HG03045 (cell line): ENCODE measurements around the gene ZNF511.

Source experiments
- ATAC-seq: cut with Tn5 transposase; IDR thresholded peaks from one replicate; pipeline ENCODE4 v1.9.1; 2021; ENCODE audit warnings: mild to moderate bottlenecking, moderate library complexity; ENCODE audit not compliant: unreplicated experiment

Gene ZNF511

DNA sequence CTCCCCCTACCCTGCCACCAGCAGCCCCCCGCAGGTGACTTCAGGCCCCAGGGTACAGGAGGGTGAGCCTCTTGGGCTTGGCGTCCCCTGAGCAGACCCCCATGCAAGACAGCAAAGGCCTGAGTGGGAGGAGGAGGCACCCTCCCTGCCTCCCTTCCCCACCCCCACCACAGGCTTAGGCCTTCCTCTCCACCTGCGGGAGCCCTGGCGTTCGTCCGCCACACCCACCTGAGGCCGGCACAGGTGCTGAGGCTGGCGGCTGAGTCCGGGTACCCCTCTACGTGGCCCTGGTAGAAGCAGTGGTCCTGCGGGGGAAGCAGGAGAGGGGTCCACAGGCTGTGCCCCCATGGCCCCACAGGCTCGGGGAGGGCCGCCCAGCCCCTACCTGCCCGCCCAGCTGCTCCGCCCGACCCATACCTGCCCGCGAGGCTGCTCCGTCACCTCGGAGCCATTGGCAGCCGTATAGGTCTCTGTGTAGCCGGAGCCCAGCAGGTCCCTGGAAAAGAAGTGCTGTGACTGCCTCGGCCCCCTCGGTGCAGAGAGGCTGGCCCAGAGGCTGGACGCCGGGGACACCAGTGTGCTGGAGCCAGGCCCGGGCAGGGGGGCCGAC lies 35.1 kb upstream of the ZNF511 start:
- ATAC-seq: no peak

DNA sequence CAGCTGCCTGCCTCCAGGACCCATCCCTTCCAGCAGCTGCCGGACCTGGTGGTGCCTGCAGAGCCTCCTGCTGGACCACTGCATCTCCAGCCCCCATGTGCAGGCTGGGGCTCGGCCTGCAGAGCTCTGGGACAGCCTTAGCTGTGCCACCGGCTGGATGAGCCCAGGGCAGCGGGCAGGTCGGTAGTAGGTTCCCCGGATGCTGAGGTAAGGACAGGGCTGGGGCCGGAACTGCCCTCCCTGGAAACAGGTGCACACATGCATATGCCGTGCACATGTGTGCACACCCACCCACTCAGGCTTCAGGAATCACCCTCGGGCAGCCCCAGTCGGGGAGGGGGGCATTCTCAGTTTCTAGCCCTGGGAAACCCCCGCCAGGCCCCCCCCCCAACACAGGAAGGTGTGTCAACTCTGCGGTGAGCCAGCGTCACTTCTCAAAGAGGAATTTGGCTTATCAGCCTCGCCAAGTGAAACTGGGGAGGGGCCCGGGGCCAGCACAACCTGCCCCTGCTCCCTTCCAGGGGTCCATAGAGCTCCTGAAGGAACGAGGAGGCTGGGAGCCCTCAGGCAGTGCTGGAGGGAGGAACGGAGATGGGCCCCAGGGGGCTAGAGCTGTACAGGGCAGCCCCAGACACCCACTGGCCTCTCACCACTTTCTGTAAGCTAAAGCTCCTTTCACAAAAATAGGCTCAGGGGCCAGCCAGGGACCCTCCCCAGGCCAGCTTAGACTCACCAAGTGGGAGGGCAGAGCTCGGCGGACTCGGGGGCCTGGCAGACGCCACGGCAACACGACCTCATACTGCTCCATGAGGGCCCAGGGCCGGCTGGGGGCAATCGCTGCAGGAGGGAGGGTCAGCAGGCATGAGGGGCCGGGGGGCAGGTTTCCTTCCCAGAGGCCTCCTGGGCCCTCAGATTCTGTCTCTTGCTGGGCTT lies 33.7 kb upstream of the ZNF511 start:
- ATAC-seq: peak; percentile 43

DNA sequence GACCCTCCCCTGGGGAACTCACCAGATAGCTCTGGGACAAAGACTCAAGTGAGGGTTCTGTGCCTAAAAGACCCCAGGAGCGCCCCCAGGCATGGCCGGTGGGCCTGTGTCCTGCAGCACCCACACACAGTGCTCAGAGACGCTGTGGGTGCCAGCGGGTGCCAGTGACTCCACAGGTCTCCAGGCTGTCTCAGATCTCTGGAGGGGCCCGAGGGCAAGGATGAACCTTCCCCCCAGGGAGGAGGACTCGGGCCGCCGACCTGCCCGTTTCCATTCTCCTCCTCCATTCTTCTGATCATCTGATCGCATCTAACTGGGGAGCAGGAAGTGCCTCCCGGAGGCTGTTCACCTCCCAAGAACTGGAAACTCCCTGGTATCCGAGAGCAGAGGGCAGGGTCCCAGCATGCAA lies 33.0 kb upstream of the ZNF511 start:
- ATAC-seq: peak; percentile 25

DNA sequence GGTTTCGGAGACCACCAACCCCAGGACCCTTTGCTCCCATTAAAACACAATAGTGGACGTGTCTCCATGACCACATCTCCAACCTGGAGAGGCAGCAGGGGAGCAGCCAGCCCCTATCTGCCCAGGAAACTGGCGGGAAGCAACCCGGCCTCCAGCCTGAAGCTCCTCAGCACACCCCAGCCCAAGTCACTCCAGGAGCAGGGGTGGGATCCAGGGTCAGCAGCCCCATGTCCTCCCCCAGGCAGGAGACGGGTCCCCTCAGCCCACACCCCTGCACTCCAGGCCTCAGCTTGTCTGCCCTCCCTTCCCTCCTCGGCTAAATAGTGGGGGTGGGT lies 32.6 kb upstream of the ZNF511 start:
- no peak for ATAC-seq

DNA sequence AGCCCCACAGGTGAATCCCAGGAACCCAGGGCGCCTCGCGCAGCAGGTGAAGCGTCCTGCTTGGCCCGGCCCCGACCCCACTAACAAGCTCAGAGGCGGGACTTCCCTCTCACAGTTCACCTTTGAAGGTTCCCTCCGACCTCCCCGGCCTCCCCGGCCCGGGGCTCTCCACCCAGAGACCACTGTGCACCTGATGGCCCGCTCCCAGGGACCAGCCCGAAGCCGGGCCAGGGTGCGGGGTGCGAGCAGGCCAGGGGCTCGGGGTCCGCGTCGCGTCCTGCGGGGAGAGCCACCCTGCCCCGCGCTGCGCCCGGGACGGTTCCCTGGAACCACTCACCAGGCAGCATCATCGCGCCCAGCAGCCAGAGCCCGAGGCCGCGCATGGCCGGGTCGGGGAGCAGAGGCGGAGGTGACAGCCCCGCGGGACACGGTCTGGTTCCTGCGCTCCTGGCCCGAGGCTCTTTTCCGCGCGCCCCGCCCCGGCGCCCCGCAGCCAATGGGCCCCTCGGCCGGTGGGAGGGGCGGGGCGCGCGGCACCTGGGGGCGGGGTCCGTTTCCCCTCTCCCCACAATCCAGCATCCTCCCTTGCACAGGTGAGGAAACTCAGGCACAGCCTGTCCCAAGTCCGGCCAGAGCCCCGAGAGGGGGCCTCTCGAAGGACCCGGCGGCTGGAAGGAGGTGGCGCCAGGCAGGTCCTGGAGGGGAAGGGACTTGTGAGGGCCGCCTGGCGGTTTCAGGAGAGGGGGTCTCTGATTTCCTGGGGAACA lies 32.1 kb upstream of the ZNF511 start, which contains the start of gene ADAM8:
TSS of gene ADAM8 (minus strand) at position 434 of the 767 bp plus-strand sequence. CDS start at position 383, 51 bp downstream.
- peak; percentile 51 for ATAC-seq

DNA sequence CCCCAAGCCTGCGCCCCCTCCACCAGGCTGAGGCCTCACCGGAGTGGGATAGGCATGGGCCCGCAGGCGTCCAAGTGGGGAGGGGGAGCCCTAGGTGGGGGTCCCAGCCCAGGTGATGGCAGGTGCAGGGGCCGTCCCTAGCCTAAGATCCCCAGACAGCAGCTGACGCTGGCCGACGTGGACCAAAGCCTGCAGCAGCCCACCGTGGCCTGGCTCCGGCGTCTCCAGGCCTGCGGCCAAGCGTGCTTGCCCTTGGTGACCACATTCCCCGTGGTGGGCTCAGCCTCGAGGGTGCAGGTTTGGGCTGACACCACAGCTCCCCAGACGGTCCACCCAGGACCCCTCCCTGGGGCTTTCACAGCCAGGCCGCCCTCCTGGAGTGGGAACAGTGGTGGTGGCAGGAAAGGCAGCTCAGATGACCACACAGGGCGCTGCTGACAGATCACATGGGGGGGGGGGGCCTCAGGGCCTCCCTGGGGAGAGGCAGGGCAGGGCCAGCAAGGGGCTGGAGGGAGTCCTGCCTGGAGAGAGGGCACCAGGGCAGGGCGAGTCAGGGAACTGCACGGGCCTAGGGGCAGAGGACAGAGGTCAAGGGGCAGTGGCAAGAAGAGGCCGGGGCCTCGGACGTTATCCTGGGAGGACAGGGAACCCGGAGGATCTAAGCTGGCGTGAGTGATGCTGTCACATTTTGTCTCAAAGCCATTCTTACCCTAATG lies 31.3 kb upstream of the ZNF511 start:
- ATAC-seq: no peak

DNA sequence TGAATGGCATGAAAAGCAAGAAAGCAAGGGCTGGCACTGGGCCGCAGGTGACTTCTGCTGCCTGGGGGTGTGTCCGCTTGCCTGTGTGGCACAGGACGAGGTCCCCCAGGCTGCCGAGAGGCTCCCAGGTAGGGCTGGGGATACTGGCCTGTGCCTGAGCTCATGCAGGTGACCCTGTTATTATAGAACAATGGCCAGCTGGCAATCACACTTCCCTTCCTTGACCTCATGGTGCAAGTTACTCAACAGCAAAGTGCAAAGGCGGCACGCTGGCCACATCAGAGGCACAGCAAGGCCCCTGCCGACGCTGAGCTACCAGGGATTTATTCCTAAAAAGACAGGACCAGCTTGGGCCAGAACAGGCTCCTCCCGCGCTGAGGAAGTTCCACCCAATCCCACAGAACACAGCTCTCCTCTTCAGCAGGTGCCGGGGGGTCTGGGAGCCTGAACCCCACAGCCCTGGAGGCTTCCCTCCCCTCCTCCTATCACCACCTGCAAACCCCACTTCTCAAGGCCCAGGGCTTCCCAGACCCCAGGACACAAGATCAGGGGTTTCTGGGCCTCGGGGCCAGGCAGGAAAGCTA lies 30.6 kb upstream of the ZNF511 start:
- ATAC-seq: no peak

DNA sequence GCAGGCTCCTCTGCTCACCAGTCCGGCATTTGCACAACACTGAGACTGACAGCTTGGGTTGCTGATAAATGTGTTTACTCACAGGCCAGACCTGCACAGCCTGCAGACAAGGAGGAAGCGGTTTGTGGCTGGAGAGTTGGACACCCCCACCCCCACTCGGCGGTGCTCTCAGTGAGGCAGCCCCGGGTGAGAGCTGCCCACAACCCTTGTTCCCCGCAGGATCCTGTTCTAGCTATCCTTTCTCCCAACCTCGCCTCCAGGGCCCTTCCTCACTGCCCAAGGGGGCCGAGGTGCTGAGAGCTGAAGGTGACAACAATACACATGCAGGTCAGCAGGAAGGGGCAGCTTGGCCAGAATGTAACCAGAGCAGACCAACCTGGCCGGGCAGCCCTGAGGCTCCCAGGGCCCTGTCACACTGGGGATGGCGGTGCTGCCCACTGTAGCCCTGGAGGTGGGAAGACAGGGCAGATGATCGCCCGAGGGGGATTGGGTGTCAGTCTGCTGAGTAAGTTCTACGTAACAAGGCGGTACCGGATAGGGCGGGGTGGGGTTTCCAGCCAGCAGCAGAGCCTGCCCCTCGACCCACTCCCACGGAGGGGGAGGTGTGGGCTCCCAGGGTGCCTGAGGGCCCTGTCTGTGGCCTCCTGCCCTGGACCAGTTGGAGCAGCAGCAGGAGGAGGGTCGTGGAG lies 30.0 kb upstream of the ZNF511 start:
- no peak for ATAC-seq

DNA sequence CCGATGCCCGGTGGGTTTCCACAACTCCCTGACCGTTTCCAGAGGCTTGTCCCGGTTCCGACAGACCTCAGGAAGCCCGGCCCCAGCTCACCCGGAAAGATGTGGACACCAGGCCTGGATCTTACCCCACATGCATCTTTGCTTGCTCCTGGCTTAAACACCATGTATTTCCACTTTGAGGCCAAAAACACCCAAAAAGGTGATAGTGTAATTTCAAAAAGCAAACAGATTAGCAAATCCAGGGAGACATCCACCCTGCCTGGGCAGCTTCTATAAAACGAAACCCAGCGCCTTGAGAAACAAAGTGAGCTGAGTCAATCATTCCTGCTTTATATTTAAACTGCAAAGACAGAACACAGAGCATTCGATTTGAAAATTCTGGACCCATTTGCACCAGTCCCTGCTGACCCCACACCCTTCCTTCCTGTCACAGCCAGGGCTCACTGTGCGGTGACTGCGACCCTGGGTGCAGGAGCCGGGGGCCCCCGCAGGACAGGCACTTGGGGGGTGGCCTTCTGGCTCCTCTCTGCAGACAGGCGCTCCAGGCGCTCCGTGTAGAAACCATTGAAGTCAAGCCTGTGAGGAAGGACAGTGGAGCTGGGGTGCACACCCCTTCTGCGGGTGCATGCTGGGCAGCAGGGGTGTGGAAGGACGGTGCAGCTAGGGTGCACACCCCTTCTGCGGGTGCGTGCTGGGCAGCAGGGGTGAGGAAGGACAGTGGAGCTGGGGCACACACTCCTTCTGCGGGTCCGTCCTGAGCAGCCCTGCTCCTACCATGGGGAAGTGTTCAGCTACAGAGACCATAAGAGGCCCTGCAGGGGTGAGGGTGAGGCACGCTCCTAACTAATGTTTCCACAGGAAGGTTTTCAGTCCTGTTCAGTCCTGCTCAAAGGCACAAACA lies 29.1 kb upstream of the ZNF511 start:
- ATAC-seq: no peak

DNA sequence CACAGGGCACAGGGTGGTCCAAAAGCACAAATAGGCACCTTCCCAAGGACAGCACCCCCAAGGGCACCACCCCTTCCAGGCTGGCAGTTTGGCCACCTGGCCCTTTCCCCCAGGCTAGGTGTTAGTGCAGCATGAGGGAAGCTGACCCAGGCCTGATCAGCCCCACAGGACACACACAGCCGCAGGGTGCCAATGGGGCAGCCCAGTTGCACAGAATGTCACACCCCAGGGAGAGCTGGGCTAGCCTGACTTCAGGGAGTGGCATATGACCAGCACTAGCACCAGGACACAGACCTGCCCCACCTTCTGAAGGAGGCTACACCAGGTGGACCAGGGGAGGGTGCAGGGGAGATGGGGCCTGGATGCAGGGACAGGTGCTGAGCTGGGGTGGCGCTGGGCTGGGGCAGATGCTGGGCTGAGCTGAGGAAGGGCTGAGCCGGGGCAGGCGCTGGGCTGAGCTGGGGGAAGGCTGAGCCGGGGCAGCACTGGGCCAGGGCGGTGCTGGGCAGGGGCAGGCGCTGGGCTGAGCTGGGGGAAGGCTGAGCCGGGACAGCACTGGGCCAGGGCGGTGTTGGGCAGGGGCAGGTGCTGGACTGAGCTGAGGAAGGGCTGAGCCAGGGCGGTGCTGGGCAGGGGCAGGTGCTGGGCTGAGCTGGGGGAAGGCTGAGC lies 28.2 kb upstream of the ZNF511 start:
- ATAC-seq: no peak

DNA sequence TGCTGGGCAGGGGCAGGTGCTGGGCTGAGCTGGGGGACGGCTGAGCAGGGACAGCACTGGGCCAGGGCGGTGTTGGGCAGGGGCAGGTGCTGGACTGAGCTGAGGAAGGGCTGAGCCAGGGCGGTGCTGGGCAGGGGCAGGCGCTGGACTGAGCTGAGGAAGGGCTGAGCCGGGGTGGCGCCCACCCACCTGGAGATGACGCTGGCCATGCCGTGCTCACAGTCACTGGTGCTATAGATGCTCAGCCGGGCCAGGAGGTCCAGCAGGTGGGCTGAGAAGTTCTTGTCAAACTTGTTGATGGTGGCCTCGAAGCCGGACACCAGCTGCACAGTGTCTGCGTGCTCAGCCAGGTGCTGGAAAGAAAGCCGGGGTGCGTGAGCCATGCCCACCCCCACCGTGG lies 27.6 kb upstream of the ZNF511 start:
- no peak for ATAC-seq

DNA sequence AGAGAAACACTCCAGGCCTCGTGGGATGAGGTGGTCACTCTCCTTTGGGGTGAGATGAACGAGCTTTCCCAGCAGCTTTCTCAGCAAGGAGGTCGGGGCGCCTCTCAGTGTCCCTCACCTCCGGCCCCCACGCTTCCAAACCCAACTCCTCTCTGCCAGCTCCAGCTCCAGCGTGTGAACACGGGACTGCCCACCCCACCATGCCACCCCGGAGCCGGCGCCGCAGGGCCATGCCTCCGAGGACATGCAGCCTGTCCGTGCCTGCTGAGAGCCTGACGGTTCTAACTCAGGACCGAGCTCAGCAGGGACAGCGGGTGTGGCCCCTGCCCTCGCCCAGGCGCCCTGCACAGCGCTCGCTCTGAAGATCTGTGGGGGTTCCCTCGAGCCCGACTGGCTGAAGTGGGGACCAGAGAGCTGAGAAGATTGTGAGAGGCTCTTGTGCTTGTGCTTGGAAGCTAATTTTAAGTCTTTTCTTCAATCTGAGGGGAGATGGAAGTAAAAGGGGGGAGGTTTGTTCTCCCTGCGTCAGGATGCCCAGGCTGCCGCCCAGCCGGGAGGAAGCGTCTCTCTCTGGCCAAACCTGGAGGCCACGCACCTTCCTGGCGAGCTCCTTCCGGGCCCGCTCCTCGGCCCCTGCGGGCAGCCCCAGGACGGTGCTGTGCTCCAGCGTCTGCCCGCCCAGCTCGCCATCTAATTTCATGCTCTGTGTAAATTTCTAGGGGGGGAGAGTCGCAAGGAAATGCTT lies 26.9 kb upstream of the ZNF511 start:
- ATAC-seq: no peak

DNA sequence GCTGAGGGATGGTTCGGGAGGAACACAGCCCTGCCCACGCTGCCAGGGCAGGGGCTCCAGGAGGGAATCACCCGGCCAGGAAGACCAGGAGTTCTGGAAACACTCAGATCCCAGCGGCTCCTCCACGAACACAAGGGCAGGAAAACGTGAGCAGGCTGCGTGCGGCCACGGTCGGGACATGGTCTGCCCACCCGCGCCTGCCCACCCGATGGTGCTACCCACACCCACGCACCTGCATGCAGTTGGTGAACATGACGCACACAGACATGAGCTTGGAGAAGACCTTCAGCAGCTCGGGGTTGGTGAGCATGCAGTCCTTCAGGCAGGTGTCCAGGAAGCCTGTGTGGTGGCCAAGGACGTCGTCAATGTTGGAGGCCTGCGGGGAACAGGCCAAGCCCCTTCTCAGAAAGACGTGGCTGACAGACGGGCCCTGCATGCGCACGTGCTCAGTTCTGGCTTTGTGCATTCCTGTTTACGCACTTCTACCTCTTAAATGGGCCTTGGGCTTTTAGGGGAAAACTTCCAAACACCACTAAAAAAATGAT lies 25.8 kb upstream of the ZNF511 start:
- no peak for ATAC-seq

DNA sequence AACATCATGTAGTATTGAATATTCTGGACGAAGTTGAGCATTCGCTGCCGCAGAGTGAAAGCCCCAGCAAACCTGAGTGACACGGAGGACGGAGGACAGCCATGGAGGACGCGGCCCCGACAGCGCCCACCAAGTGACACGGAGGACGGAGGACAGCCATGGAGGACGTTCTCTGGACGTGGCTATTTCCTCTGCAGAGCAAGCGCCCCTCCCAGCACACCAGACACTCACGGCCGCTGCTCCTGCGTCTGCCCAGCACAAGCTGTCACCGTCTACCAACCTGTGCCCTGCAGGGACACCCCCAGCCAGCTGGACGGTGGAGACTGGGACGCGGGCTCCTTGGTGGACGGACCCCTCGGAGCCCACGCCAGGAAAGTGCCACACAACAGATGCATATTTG lies 24.8 kb upstream of the ZNF511 start:
- no peak for ATAC-seq

DNA sequence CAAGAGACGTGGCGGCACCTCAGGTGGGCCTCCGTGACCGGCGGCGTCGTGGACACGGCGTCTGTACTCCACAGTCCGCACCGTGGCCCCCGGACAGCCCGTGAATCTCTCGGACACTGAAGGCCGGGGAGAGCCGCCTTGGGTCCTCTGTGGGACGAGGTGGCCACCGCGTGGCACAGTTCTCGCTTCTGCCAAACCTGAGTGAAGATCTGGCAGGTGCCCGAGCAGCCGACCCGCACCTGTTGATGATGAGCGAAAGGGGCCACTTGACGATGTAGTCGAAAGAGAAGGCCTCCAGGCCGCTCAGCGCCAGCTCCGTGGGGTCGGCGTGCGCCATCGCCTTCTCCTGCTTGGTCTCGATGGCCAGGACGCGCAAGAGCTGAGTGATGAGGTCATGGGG lies 23.5 kb upstream of the ZNF511 start:
- ATAC-seq: no peak

DNA sequence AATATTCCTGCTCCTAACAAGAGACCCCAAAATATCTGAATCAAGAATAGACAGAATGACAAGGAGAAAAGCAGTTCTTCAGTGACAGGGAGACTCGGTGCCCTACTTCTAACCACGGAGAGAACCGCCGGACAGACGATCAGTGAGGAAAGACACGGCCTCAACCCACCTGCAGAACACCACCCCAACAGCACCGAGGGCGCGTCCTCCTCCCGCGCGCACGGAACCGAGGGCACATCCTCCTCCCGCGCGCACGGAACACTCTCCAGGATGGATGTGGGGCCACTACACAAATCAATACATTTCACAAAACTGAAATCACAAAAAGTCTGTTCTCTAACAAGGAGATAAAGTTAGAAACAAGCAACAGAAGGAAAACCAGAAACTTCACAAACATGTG lies 22.3 kb upstream of the ZNF511 start:
- ATAC-seq: no peak

DNA sequence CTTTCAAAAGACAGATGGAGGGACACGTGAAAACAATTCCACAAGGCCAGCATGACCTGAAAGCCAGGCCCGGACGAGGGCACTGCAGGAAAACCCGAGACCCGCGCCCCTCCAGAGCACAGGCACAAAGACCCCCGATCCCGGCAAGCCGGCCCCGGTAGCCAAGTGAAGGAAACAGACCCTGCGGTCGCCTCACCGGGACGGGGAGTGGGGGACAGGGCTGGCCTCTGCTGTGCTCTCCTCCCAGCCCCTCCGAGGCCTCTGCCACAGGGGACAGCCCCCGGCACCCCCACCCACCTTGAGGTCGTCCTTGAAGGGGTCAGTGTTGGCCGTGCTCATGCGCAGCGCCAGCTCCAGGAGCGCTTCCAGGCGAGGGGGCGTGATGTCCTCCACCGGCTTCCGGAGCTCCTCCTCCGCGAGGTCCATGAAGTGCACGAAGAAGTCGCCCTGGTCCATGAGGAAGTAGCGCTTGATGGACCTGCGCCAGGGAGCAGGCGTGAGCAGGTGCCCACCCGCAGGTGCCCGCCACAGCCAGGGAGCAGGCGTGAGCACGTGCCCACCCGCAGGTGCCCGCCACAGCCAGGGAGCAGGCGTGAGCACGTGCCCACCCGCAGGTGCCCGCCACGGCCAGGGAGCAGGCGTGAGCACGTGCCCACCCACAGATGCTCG lies 20.7 kb upstream of the ZNF511 start:
- ATAC-seq: no peak
